ENCODE data around the gene DNAH2.
A peak's percentile ranks its signal among the peaks of the same experiment; 100 is the strongest.

The DNAH2 gene, protein sequence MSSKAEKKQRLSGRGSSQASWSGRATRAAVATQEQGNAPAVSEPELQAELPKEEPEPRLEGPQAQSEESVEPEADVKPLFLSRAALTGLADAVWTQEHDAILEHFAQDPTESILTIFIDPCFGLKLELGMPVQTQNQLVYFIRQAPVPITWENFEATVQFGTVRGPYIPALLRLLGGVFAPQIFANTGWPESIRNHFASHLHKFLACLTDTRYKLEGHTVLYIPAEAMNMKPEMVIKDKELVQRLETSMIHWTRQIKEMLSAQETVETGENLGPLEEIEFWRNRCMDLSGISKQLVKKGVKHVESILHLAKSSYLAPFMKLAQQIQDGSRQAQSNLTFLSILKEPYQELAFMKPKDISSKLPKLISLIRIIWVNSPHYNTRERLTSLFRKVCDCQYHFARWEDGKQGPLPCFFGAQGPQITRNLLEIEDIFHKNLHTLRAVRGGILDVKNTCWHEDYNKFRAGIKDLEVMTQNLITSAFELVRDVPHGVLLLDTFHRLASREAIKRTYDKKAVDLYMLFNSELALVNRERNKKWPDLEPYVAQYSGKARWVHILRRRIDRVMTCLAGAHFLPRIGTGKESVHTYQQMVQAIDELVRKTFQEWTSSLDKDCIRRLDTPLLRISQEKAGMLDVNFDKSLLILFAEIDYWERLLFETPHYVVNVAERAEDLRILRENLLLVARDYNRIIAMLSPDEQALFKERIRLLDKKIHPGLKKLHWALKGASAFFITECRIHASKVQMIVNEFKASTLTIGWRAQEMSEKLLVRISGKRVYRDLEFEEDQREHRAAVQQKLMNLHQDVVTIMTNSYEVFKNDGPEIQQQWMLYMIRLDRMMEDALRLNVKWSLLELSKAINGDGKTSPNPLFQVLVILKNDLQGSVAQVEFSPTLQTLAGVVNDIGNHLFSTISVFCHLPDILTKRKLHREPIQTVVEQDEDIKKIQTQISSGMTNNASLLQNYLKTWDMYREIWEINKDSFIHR (N-terminal part only)

DNA sequence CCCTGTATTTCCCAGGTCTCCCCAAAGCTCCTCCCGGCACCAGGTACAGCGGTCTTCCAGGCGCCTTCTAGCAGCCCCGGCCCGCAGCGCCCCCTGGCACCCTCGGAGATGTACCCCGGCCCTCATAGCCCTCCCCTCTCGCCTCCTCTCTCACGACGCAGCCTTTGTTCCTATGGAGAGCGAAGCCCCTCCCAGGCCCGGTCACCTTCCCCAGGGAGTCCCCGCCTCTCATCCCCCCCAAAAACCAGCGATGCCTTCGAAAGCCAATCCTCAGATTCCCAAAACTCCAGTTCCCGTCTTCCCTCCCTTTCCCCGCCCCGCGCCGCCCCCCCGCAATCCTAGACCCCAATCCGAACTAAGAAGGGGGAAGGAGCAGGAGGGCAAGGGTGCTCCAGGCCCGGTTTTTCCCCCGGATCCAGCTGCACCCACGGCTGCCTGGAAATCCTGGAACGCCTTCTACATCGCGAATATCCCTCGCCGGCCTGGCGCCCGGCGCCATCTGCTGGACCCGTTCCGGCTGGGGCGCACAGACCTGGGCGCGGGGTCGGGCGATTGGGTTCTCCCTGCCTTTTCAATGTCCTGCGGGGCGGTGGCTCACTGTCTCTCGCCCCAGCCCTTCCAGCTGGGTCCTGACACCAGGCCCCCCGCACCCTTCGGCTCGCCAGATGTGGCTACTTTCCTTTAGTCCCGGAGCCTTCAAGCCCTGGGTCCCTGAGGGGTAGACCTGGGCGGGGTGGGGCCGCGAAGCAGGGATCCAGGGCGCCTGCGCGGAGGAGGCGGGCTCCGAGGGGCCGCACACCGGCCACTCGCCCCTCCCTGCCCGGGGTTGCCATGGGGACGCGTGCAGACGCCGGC lies at the start of gene DNAH2:
DNAH2 (plus strand) TSS at position 844 of the 855 bp plus-strand sequence. CDS start 1,991 bp downstream, outside the sequence.
- no peak for DNase-seq (ENCODE audit: low read depth in 1 of 2, low spot score in 1 of 2)

DNA sequence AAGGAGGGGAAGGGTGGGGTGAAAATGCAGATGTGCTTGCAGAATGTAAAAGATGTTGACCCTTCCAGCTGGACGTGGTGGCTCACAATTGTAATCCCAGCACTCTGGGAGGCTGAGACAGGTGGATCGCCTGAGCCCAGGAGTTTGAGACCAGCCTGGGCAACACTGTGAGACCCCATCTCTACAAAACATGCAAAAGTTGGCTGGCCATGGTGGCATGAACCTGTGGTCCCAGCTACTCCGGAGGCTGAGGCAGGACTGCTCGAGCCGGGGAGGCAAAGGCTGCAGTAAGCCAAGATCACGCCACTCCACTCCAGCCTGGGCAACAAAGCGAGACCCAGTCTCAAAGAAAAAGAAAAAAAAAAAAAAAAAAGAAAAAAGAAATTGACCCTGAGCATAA lies 49.1 kb upstream of the DNAH2 start:
- no peak for DNase-seq (ENCODE audit: low read depth in 1 of 2, low spot score in 1 of 2)

DNA sequence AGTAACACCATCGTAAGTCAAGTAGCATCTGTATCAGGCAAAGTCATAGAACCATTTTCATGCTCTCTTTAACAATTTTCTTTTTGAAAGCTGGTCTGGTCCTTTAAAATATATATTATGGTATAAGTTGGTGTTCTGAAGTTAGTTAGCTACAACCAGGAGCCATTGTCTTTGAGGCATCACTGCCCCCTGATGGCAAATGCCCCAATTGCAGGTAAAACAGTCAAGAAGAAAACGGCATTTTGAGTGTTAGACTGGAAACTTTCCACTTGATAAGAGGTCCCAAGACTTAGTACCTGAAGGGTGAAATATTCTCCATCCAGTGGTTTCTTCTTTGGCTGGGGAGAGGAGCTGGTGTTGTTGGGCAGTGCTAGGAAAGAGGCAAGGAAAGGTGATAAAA lies 44.3 kb upstream of the DNAH2 start:
- DNase-seq (ENCODE audit: low read depth in 1 of 2, low spot score in 1 of 2): peak in 1 of 2 donors; percentile 17

DNA sequence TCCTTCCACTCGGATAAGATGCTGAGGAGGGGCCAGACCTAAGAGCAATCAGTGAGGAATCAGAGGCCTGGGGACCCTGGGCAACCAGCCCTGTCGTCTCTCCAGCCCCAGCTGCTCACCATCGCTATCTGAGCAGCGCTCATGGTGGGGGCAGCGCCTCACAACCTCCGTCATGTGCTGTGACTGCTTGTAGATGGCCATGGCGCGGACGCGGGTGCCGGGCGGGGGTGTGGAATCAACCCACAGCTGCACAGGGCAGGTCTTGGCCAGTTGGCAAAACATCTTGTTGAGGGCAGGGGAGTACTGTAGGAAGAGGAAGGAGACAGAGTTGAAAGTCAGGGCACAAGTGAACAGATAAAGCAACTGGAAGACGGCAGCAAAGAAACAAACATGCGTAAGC lies 42.6 kb upstream of the DNAH2 start:
- DNase-seq (ENCODE audit: low read depth in 1 of 2, low spot score in 1 of 2): no peak

DNA sequence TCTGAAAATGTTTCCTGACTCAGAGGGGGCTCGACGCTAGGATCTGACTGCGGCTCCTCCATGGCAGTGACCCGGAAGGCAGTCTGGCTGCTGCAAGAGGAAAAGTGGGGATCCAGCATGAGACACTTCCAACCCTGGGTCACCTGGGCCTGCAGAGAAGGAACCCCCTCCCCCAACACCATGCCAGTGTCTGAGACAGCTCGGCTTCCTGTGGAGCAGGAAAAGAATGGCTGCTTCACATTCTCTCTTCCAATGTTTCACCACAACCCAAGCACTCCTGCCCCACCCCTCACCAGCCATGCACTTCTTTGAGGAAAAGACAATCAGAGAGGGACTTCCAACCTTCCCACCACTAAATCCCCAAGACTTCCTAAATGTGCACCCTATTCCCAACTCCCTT lies 41.0 kb upstream of the DNAH2 start:
- no peak for DNase-seq (ENCODE audit: low read depth in 1 of 2, low spot score in 1 of 2)

DNA sequence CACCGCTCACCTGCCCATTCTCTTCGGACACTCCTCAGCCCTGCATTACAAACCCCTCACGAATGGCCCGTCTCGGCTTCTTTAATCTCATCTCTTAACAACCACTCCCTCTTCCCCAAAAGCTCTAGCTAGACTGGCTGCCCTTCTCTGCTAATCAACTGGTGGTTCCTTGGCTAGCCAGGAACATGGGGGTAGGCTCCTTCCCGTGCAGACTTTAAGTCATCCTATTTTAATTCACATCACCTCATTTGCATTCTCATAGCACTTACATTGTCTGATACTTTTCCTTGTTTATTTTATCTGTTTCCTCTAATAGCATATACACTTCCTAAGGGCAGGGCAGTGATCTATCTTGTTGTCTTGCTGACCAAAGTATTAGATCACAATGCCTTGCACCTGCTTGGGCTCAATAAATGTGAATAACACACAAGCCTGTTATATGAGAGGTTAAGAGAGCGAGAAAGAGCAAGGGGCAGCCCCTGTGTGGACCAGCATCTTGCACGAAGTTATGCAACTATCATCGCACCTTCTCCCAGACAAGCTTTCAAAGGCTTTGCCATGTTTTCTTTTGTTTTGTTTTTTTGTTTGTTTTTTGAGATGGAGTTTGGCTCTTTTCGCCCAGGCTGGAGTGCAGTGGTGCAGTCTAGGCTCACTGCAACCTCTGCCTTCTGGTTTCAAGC lies 40.0 kb upstream of the DNAH2 start:
- no peak for DNase-seq (ENCODE audit: low read depth in 1 of 2, low spot score in 1 of 2)

DNA sequence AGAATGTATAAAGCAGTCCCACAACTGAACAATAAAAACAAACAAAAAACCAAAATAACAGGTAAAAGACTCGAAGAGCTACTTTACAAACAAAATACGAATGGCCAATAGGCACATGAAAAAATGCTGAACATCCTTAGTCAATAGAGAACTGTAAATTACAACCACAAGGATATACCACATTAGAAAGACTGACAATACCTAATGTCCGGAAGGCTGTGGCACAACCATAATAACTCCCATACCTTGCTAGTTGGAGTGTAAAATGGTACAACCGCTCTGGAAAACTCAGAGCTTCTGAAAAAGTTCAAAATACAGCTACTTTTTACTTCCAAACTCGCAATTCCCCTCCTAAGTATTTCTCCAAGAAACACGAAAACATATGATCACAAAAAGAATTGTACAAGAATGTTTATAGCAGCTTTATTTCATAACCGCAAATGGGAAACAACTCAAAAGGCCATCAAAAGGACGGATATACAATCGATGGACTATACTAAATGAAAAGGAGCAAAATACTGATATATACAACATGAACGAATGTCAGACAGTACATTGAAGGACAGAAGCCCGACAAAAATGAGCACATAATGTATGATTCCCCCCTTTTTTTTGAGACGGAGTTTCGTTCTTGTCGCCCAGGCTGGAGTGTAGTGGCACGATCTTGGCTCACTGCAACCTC lies 32.6 kb upstream of the DNAH2 start:
- DNase-seq (ENCODE audit: low read depth in 1 of 2, low spot score in 1 of 2): no peak

DNA sequence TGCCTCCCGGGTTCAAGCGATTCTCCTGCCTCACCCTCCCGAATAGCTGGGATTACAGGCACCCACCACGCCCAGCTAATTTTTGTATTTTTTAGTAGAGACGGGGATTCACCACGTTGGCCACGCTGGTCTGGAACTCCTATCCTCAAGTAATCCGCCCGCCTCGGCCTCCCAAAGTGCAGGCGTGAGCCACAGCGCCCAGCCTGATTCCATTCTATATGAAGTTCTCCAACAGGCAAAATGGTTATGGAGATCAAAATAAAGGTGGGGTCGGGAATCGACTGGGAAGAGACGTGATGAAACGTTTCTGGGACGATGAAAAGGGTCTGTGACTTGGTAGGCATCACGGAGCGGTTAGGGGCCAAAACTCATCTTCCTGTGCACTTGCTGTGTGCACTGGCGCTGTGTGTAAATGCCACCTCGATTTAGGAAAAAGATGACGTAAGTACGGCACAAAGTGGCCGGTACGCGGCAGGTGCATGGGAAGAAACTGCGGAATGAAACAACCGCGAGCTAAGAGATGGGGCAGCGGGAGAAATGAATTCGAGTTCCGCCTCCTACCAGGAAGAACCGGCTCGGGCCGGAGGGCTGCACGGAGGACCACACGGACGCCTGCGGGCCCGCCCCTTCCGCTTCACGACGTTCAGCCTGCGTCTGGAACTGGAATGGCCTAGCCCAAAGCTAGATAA lies 31.9 kb upstream of the DNAH2 start:
- peak; percentile 76 to 87 for DNase-seq (ENCODE audit: low read depth in 1 of 2, low spot score in 1 of 2)

DNA sequence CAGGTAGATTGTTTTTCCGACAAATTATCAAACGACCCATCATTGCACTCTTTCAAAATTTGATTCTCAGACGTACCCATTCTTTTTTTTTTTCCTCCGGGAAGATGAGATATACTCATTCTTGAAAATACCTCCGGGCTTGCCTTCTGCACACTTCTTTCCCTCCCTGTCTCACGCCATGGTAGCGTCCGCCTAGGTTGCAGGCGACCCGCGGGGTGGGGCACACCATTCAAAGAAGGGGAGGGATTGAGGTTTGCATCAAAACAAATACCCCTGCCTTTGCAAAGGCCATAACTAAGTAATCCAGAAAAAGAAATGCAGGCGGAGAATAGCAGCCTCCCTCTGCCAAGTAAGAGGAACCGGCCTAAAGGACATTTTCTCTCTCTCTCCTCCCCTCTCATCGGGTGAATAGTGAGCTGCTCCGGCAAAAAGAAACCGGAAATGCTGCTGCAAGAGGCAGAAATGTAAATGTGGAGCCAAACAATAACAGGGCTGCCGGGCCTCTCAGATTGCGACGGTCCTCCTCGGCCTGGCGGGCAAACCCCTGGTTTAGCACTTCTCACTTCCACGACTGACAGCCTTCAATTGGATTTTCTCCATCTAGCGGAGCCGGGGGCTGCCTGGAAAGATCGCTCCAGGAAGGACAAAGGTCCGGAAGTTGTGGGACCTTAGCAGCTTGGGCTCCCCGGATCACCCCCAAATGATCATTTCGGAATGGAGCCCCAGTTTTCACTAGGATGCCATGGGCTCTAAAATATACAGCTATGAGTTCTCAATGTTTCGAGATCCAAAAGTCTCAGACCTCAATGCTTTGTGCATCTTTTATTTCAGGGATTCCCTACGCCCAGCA lies 31.1 kb upstream of the DNAH2 start:
- DNase-seq (ENCODE audit: low read depth in 1 of 2, low spot score in 1 of 2): peak; percentile 59 to 72

DNA sequence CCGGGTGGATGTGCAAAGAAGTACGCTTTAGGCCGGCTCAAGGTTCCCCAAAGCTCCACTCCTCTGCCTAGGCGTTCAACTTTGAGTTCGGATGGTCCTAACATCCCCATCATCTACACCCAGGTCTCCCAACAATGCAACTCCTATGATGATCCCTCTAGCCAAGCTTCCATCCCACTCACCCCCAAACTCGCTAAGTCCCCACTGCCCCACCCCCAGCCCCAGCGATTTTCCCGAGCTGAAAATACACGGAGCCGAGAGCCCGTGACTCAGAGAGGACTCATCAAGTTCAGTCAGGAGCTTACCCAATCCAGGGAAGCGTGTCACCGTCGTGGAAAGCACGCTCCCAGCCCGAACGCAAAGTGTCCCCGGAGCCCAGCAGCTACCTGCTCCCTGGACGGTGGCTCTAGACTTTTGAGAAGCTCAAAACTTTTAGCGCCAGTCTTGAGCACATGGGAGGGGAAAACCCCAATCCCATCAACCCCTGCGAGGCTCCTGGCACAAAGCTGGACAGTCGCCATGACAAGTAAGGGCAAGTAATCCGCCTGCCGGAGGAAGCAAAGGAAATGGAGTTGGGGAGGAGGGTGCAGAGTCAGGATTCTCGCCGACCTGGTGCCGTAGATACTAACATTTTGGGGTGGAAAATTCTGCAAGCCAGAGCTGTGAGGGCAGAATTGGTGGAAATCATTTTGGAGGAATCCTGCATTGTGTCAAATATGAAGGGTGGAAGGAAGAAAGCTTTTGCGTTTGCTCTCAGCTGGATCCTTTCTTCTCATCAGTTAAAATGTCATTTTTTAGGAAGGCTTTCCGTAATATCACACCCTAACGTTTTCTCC lies 30.3 kb upstream of the DNAH2 start, which contains the start of gene TP53:
TP53 (minus strand) TSS at position 419 of the 836 bp plus-strand sequence. CDS start 10,896 bp downstream, outside the sequence.
- peak; percentile 74 to 87 for DNase-seq (ENCODE audit: low read depth in 1 of 2, low spot score in 1 of 2)

DNA sequence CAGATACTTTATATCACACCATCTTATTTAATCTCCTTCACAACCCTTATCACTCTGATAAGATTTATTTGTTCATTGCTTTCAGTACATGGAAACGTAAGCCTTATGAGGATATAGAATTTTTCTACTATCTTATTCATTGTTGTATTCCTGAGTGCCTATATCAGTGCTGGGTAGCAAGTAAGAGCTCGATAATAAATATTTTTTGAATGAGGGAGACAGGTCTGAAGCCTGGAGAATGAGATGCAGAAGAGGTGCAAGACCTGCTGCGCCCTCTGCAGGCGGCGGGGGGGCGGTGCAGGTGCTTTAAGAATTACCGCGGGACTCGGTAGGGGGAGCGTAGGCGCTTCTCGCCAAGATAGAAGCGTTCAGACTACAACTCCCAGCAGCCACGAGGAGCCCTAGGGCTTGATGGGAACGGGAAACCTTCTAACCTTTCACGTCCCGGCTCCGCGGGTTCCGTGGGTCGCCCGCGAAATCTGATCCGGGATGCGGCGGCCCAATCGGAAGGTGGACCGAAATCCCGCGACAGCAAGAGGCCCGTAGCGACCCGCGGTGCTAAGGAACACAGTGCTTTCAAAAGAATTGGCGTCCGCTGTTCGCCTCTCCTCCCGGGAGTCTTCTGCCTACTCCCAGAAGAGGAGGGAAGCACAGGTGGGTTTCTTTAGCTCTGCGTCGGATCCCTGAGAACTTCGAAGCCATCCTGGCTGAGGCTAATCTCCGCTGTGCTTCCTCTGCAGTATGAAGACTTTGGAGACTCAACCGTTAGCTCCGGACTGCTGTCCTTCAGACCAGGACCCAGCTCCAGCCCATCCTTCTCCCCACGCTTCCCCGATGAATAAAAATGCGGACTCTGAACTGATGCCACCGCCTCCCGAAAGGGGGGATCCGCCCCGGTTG lies 29.4 kb upstream of the DNAH2 start, which contains the start of gene WRAP53:
WRAP53 (plus strand) TSS at position 570 of the 900 bp plus-strand sequence; CDS start at position 742, 172 bp downstream.
- DNase-seq (ENCODE audit: low read depth in 1 of 2, low spot score in 1 of 2): peak; percentile 95 to 96

DNA sequence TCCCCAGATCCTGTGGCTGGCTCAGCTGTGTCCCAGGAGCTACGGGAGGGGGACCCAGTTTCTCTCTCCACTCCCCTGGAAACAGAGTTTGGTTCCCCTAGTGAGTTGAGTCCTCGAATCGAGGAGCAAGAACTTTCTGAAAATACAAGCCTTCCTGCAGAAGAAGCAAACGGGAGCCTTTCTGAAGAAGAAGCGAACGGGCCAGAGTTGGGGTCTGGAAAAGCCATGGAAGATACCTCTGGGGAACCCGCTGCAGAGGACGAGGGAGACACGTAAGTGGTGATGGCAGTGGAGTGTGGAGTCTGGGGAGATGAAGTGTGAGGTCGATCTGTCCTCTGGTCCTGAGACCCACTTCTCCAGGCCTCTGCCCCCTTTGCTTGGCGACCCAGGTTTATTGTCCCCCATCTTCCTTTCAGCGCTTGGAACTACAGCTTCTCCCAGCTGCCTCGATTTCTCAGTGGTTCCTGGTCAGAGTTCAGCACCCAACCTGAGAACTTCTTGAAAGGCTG lies 28.7 kb upstream of the DNAH2 start:
- no peak for DNase-seq (ENCODE audit: low read depth in 1 of 2, low spot score in 1 of 2)

DNA sequence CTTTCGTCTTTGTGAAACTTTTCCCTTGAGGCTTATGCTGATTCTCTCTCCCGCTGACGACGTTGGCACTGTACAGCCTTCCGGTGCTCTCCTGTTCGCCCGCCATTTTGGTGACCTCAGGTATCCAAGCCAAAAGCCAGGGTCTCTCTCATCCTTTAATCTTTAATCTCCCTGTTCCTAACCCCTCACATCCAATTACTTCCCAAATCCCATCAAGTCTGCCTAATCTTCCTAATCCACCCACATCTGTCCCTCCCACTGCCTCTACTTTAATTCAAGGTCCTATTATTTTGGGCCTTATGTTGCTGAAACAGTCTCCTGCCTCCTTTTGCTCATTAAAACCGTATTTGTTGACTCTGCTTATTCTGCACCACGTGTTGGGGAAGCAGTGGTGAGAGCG lies 22.0 kb upstream of the DNAH2 start:
- DNase-seq (ENCODE audit: low read depth in 1 of 2, low spot score in 1 of 2): no peak

DNA sequence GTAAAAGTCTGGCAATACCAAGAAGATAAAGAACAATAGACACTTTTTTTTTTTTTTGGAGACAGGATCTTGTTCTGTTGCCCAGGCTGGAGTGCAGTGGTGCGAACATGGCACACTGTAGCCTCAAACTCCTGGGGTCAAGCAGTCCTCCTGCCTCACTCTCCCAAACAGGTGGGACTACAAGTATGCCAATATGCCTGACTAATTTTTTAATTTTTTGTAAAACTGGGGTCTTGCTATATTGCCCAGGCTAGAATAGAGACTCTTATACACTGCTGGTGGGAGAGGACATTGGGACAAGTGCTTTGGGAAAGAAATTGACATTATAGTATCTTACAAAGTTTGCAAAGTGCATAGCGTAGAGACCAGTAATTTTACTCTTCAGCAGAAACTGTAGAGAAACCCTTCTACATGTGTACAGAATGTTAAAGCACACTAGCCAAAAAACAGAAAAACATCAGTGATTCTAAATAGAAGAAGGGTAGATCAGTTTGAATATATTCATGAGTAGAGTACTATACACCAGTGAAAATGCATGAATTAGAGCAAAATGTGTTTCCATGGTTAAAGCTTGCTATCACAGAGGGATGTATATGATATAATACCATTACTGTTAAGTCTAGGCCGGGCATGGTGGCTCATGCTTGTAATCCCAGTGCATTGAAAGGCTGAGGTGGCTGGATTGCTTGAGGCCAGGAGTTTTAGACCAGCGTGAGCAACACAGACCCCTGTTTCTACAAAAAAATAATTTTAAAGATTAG lies 19.5 kb upstream of the DNAH2 start:
- DNase-seq (ENCODE audit: low read depth in 1 of 2, low spot score in 1 of 2): no peak

DNA sequence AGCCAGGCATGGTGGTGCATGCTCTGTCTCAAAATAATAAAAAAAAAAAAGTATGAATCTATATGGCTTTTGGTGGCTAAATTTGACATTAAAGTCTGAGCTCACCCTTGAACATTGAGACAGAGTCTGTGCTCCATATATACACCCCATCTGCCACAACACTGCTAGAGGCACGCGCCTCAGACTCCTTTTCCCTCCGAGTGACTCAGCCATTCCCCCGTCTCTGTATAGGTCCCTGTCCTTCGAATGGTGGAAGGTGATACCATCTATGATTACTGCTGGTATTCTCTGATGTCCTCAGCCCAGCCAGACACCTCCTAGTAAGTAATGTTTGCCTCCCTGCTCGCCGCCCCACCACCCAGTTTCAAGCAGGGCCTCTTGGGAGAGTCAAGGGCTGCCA lies 17.0 kb upstream of the DNAH2 start:
- no peak for DNase-seq (ENCODE audit: low read depth in 1 of 2, low spot score in 1 of 2)

Measured in activated CD4-positive, alpha-beta T cell treated with anti-CD3 and anti-CD28 coated beads, Interleukin-2, amount 50 U/mL, for 24 hours (primary cell).